Measurements from ENCODE around the gene RMP24.
A peak's percentile ranks its signal among the peaks of the same experiment; 100 is the strongest.
"Not testable (repeated sequence)": the region's sequence is repeated elsewhere in the genome, so short reads cannot be mapped to it uniquely, and the experiment has no call there.

Gene RMP24

DNA sequence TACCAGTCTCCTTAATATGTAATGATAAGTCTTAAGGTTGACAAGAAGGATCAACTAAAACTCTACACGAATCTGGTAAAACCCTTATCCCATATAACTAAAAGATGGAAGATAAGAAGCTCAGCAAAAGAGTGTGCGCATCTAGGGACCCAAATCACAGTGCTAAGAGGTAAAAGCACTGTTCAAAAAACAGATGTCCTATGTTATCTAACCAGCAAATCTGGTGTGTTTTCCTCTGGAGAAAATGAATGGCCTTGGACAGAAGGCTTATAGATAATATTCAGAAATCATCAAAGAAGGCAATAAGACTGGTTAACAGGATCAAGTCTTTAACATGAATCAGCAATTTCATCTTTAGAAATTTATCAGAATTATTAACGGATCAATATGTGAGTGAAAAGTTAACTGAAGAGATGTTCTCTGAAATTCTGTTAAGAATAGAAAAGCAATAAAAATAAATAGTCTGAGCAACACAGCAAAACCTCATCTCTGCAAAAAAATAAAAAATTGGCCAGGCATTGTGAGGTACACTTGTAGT is 47.8 kb downstream of the RMP24 start:
- no peak overlapping the region for H3K4me3 ChIP-seq (replicated peaks; ENCODE audit: low read depth, low read length)
- DNase-seq (ENCODE audit: extremely low read depth, low read depth) = no peak
- TF ChIP-seq, protein P1, sequence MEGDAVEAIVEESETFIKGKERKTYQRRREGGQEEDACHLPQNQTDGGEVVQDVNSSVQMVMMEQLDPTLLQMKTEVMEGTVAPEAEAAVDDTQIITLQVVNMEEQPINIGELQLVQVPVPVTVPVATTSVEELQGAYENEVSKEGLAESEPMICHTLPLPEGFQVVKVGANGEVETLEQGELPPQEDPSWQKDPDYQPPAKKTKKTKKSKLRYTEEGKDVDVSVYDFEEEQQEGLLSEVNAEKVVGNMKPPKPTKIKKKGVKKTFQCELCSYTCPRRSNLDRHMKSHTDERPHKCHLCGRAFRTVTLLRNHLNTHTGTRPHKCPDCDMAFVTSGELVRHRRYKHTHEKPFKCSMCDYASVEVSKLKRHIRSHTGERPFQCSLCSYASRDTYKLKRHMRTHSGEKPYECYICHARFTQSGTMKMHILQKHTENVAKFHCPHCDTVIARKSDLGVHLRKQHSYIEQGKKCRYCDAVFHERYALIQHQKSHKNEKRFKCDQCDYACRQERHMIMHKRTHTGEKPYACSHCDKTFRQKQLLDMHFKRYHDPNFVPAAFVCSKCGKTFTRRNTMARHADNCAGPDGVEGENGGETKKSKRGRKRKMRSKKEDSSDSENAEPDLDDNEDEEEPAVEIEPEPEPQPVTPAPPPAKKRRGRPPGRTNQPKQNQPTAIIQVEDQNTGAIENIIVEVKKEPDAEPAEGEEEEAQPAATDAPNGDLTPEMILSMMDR (IDR thresholded peaks at IDR 0.05; ENCODE audit: low read depth, low read length, missing control alignments) = no peak

DNA sequence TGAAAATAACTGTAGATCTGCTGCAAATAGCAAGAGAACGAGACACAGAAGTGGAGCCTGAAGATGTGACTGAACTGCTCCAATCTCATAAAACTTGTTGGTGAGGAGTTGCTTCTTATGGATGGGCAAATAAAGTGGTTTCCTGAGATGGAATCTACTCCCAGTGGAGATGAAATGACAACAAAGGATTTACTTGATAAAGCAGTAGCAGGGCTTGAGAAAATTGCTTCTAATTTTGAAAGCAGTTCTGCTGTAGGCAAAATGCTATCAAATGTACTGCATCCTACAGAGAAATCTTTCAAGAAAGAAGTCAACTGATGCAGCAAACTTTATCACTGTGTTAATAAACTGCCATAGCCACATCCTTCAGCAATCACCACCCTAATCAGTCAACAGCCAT is 50.9 kb downstream of the RMP24 start:
- TF ChIP-seq, protein P1 (IDR thresholded peaks at IDR 0.05; ENCODE audit: low read depth, low read length, missing control alignments) = no peak

DNA sequence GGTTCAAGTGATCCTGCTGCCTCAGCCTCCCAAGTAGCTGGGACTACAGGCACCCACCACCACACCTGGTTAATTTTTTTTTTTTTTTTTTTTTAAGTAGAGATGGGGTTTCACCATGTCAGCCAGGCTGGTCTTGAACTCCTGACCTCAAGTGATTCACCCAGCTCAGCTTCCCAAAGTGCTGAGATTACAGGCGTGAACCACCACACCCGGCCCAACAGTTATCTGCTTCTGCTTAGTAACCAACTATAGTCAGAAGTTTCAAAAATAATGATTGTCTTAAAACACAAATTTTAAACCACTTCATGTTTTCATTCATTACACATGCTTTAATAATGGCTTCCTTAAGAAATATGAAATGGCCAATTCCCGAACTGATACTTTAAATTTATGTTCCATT is 51.8 kb downstream of the RMP24 start:
- DNase-seq (ENCODE audit: extremely low read depth, low read depth); H3K4me3 ChIP-seq (replicated peaks; ENCODE audit: low read depth, low read length): not testable (repeated sequence)

More for the DNA sequence above, 50.9 kb downstream of the RMP24 start:
- no peak overlapping the region for H3K4me3 ChIP-seq (replicated peaks; ENCODE audit: low read depth, low read length)
- no peak for DNase-seq (ENCODE audit: extremely low read depth, low read depth)

DNA sequence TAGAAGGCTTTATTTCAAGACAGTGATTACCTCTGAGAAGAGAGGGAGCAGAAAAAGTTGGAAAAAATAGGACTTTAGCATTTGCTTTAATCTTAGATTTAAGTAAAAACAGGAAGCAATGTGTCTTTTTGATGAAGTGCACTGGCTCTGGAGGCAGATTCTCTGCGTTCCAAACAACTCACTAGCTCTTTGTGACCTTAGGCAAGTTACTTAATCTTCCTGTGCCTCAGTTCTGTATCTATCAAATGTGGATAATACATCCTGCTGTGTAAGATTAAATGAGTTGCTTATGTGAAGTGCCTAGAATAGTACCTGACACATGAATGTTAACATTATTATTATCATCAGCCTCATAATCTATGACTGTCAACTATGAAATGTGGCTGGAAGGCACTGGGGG is 52.5 kb downstream of the RMP24 start:
- peak; percentile 7 for DNase-seq (ENCODE audit: extremely low read depth, low read depth)
- TF ChIP-seq, protein P1 (IDR thresholded peaks at IDR 0.05; ENCODE audit: low read depth, low read length, missing control alignments) = no peak

DNA sequence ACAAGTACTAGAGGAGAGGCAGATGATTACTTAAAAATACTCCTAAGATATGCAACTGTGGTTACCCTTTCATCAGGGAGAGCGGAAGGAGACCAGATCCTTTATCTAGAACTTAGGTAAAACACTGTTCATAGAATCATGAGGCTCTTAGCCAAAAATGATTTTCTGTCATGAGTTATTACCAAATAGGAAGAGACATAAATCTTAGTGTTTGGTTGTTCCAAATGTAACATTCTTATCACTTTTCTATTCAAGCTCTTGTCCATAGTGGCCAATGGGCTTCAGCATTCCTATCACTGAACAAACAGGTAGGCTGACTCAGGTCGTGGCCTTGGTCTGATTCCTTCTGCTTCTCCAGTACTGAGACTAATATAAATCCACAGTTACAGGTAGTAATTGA is 56.4 kb downstream of the RMP24 start:
- DNase-seq (ENCODE audit: extremely low read depth, low read depth) = no peak
- TF ChIP-seq, protein P1 (IDR thresholded peaks at IDR 0.05; ENCODE audit: low read depth, low read length, missing control alignments) = no peak
- H3K4me3 ChIP-seq (replicated peaks; ENCODE audit: low read depth, low read length) = no peak overlapping the region

More for the DNA sequence above, 52.5 kb downstream of the RMP24 start:
- H3K4me3 ChIP-seq (replicated peaks; ENCODE audit: low read depth, low read length) = no peak overlapping the region

Measured in HFF-Myc (cell line).